ENCODE results near the gene PRKAG3. TPM values are rescaled to one million over a fixed set of nuclear protein-coding genes. Genes with fewer than 3 reads are reported as not detected.

The PRKAG3 gene
- polyA plus RNA-seq, 1 of the 3 experiments (the other 2 are of a cell fraction): not detected

DNA sequence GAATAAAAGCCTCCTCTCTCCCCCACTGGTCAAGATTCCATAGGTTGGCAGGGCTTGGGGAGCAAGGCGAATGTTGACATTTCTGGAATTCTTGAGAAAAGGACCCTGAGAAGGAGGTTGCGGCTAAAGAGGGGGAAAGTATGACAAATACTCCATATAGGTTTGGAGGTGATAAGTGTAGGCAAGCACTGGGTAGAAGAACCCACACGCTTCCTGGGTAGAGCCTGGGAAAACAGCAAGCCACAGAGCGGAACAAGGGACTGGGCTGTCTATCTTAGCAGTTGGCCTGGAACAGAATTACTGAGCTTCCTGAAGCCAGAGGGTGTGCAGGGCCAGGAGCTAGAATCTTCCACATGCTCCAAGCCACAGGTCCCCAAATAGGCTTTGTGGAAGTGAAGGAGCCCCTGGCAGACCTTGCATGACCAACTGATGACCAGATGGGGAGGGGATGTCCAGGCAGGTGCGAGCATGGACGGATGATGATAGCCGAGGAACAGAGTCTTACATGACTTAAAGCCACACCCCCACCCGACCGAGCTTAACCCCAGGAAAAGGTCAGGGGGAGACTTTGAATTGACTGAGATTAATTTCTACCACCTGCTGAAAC, 9.9 kb downstream of the PRKAG3 start:
- Histone ChIP-seq H3K4me2 (no peak overlapping the region), H3F3A (replicated peaks; ENCODE audit: insufficient read depth) (no peaks in the 10 kb centered on the region), H3K9me3 (no peaks in the 10 kb centered on the region), H3K36me3 (replicated peaks in 1 of 2; ENCODE audit: control insufficient read depth in 1 of 2, insufficient read depth in 2 of 2, low read length in 1 of 2) (no peaks in the 10 kb centered on the region), H3K79me2 (ENCODE audit: insufficient read depth) (no peaks in the 10 kb centered on the region), H3K4me1 (ENCODE audit: control insufficient read depth in 1 of 2, insufficient read depth in 2 of 2, low read depth in 1 of 2, low read length in 1 of 2) (no peaks in the 10 kb centered on the region), H3K27me3 (ENCODE audit: insufficient read depth) (peaks cover 8% of the 10 kb centered on the region; the same call in 1 of the 2 replicates), H3K9me2 (no peaks in the 10 kb centered on the region), H3K9ac (no peak overlapping the region), H2AFZ (ENCODE audit: low read depth) (no peak overlapping the region), H3K4me3 (ENCODE audit: low read depth in 2 of 2, low read length in 1 of 2) (no peak overlapping the region), H3K27ac (ENCODE audit: low read depth in 2 of 2, low read length in 1 of 2) (no peak overlapping the region), H4K20me1 (ENCODE audit: insufficient read depth) (no peaks in the 10 kb centered on the region)
- DNase-seq: no peak
- TF ChIP-seq REST (IDR thresholded peaks at IDR 0.05; ENCODE audit: low read depth, low read length): no peak
- TF ChIP-seq, protein P1, sequence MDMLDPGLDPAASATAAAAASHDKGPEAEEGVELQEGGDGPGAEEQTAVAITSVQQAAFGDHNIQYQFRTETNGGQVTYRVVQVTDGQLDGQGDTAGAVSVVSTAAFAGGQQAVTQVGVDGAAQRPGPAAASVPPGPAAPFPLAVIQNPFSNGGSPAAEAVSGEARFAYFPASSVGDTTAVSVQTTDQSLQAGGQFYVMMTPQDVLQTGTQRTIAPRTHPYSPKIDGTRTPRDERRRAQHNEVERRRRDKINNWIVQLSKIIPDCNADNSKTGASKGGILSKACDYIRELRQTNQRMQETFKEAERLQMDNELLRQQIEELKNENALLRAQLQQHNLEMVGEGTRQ (IDR thresholded peaks at IDR 0.05; ENCODE audit: borderline replicate concordance, low read depth, low read length): no peak
- TF ChIP-seq GABPA (IDR thresholded peaks at IDR 0.05; ENCODE audit: low read depth): no peak
- TF ChIP-seq GATA2 (CRISPR knock-in tag; IDR thresholded peaks at IDR 0.05): no peak
- TF ChIP-seq, protein P2, sequence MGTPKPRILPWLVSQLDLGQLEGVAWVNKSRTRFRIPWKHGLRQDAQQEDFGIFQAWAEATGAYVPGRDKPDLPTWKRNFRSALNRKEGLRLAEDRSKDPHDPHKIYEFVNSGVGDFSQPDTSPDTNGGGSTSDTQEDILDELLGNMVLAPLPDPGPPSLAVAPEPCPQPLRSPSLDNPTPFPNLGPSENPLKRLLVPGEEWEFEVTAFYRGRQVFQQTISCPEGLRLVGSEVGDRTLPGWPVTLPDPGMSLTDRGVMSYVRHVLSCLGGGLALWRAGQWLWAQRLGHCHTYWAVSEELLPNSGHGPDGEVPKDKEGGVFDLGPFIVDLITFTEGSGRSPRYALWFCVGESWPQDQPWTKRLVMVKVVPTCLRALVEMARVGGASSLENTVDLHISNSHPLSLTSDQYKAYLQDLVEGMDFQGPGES (IDR thresholded peaks at IDR 0.05; ENCODE audit: low read depth, low read length): no peak
- TF ChIP-seq, protein P3, sequence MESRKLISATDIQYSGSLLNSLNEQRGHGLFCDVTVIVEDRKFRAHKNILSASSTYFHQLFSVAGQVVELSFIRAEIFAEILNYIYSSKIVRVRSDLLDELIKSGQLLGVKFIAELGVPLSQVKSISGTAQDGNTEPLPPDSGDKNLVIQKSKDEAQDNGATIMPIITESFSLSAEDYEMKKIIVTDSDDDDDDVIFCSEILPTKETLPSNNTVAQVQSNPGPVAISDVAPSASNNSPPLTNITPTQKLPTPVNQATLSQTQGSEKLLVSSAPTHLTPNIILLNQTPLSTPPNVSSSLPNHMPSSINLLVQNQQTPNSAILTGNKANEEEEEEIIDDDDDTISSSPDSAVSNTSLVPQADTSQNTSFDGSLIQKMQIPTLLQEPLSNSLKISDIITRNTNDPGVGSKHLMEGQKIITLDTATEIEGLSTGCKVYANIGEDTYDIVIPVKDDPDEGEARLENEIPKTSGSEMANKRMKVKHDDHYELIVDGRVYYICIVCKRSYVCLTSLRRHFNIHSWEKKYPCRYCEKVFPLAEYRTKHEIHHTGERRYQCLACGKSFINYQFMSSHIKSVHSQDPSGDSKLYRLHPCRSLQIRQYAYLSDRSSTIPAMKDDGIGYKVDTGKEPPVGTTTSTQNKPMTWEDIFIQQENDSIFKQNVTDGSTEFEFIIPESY (IDR thresholded peaks at IDR 0.05; ENCODE audit: borderline replicate concordance, low read depth): no peak
- TF ChIP-seq FOSL2 (IDR thresholded peaks at IDR 0.05; ENCODE audit: borderline replicate concordance, low read depth): no peak
- TF ChIP-seq RFX5 (IDR thresholded peaks at IDR 0.05; ENCODE audit: low read length): no peak
- TF ChIP-seq, protein P4, sequence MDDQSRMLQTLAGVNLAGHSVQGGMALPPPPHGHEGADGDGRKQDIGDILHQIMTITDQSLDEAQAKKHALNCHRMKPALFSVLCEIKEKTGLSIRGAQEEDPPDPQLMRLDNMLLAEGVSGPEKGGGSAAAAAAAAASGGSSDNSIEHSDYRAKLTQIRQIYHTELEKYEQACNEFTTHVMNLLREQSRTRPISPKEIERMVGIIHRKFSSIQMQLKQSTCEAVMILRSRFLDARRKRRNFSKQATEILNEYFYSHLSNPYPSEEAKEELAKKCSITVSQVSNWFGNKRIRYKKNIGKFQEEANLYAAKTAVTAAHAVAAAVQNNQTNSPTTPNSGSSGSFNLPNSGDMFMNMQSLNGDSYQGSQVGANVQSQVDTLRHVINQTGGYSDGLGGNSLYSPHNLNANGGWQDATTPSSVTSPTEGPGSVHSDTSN (IDR thresholded peaks at IDR 0.05): no peak
- TF ChIP-seq TAF1 (IDR thresholded peaks at IDR 0.05; ENCODE audit: borderline replicate concordance, low read depth, low read length): no peak
- 63% methylated on average over 9 of the region's 9 CpGs for WGBS (ENCODE audit: low lambda C conversion rate)
- POLR2A ChIA-PET: no interaction called here
- CTCF ChIA-PET: interaction anchor here (1.5 to 1.9 kb wide), 2 partner anchors 26 kb away, joined by 3 to 11 read pairs; no protein-coding TSS in a partner anchor

Measured in SK-N-SH (cell line).